GM12865 (cell line): ENCODE measurements around the gene PDE9A.
A peak's percentile ranks its signal among the peaks of the same experiment; 100 is the strongest.
"Not testable (repeated sequence)": the region's sequence is repeated elsewhere in the genome, so short reads cannot be mapped to it uniquely, and the experiment has no call there.

Experiments
- DNase-seq: peaks from one replicate; pipeline ENCODE4 v3.0.0; 2010; ENCODE audit warnings: low read depth
- H3K4me3 ChIP-seq: 2 replicates; pipeline ENCODE4 v1.5.1; 2011; ENCODE audit warnings: mild to moderate bottlenecking, low read depth, low read length, control low read depth
- TF ChIP-seq, protein P1 (sequence below): IDR thresholded peaks from 2 replicates; pipeline ENCODE4 v1.5.1; 2011; ENCODE audit warnings: low read length, control low read depth, low read depth, inconsistent platforms; ENCODE audit not compliant: insufficient read depth; ENCODE audit errors: missing control alignments

PDE9A gene

DNA sequence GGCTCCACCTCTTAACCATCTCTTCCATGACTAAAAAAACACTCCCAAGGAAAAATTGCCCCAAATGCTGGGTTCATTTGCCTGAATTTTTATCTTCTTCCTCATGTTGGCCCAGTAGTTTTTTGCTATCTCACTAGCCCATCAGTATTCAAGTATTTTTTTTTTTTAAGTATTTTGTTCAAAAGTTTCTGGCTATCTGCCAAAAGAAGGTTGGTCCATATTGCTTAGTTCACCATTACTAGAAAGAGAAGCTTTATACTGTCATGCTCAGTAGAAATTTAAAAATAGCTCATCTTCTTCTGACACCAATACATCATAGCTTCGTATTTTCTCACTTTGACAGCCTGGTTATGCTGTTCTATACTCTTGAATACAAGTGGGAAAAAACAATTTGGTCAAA is 41.0 kb upstream of the PDE9A start:
- no peak overlapping the region for H3K4me3 ChIP-seq
- TF ChIP-seq, protein P1, sequence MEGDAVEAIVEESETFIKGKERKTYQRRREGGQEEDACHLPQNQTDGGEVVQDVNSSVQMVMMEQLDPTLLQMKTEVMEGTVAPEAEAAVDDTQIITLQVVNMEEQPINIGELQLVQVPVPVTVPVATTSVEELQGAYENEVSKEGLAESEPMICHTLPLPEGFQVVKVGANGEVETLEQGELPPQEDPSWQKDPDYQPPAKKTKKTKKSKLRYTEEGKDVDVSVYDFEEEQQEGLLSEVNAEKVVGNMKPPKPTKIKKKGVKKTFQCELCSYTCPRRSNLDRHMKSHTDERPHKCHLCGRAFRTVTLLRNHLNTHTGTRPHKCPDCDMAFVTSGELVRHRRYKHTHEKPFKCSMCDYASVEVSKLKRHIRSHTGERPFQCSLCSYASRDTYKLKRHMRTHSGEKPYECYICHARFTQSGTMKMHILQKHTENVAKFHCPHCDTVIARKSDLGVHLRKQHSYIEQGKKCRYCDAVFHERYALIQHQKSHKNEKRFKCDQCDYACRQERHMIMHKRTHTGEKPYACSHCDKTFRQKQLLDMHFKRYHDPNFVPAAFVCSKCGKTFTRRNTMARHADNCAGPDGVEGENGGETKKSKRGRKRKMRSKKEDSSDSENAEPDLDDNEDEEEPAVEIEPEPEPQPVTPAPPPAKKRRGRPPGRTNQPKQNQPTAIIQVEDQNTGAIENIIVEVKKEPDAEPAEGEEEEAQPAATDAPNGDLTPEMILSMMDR, result no peak
- no peak for DNase-seq

DNA sequence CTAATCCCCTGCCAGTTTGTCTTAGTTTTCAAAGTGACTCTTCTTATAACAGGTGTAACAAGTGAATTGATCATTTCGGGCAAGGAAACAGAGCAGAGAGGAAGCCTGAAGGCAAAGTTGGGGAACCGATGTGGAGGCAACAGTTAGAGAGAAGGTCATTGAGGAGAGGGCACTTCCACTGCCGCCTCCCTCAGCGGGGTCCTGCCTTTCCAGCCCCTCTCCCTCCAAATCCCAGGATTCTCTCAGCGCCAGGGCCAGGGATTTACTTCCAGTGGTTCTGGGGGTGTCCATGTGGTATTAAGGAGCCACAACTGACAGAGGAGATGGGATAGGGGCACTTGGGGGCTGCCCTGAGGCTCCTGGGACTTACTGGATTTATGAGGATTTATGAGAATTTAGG is 39.7 kb upstream of the PDE9A start:
- no peak for DNase-seq
- TF ChIP-seq, protein P1, result no peak
- H3K4me3 ChIP-seq, result no peak overlapping the region

GRCh38 chr21:42614396-42614795 is 39.0 kb upstream of the PDE9A start:
- no peak overlapping the region for H3K4me3 ChIP-seq
- DNase-seq, result no peak
- TF ChIP-seq, protein P1, result no peak

DNA sequence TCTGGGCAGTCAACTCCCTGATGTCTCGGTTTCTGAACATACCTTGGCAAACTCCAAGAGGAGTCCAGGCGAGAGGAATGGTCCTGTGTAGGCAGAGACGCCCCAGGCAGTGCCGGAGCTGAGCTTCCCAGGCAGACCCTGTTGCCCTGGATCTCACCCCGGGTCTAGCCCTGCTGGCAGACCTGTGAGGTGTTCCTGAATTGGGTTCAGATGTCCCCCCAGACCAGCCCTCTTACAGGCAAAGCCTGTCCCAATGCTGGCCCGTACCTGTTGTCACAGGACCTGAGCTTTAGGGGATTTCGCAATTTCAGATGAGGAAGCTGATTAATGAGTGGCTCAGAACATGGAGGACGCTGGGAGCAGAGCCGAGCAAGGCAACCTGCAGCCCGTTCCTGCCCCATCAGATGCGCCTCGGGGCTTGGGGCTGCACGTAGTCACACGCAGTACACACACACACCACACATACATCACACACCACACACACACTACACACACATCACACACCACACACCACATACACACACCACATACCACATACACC is 38.5 kb upstream of the PDE9A start:
- TF ChIP-seq, protein P1, result no peak
- no peak overlapping the region for H3K4me3 ChIP-seq
- peak; percentile 44 for DNase-seq

DNA sequence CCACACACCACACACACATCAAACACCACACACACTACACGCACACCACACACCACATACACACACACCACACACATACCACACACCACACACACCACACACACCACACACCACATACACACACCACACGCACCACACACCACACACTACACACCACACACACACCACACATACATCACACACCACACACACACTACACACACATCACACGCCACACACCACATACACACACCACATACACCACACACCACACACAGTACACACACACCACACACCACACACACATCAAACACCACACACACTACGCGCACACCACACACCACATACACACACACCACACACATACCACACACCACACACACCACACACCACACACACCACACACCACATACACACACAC is 38.0 kb upstream of the PDE9A start:
- DNase-seq, H3K4me3 ChIP-seq: not testable (repeated sequence)

DNA sequence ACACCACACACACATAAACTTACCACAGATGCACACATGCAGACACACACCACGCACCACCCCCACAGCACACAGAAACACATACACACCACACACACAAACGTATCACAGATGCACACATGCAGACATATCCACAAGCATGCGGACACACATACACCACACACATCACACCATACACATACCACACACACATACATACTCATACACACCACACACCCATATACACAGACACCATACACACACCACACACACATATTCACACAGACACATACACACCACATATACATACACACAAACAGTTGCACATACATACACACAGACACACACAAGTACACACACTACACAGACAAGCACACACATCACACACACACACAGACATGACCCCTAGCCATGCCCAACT is 37.5 kb upstream of the PDE9A start:
- DNase-seq, result no peak
- H3K4me3 ChIP-seq, result no peak overlapping the region
- TF ChIP-seq, protein P1, result no peak

- no peak overlapping the region for H3K4me3 ChIP-seq
- no peak for DNase-seq
- TF ChIP-seq, protein P1, result no peak
Measured at GRCh38 chr21:42616446-42616845, 37.0 kb upstream of the PDE9A start.
